Stimulated activated CD8-positive, alpha-beta memory T cell treated with anti-CD3 and anti-CD28 coated beads, Interleukin-7, amount 100 ng/mL, for 48 hours (primary cell): Measurements from ENCODE around the gene PLEKHM2.
"Not testable (repeated sequence)": the region's sequence is repeated elsewhere in the genome, so short reads cannot be mapped to it uniquely, and the experiment has no call there.

Experiments
- DNase-seq, 2 donors: peaks; one replicate each; pipeline ENCODE4 v3.0.0-alpha.2; 2020; ENCODE audit warnings: low read depth in 1 of 2; ENCODE audit errors: extremely low read depth in 1 of 2

Gene PLEKHM2

DNA sequence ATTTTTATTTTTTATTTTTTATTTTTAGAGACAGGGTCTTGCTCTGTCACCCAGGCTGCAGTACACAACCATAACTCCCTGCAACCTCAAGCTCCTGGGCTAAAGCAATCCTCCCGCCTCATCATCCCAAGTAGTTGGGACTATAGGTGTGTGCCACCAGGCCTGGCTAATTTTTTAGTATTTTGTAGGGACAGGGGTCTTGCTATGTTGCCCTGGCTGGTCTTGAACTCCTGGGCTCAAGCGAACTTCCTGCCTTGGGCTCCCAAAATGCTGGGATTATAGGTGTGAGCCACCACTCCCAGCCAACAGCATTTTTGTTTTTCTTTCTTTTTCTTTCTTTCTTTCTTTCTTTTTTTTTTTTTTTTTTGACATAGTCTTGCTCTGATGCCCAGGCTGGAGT is 14.1 kb downstream of the PLEKHM2 start:
- no peak for DNase-seq

DNA sequence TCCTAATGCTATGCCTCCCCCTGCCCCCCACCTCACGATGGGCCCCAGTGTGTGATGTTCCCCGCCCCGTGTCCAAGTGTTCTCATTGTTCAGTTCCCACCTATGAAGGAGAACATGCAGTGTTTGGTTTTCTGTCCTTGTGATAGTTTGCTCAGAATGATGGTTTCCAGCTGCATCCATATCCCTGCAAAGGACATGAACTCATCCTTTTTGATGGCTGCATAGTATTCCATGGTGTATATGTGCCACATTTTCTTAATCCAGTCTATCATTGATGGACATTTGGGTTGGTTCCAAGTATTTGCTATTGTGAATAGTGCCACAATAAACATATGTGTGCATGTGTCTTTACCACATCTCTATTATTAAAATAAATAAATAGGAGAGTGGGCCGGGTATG is 15.2 kb downstream of the PLEKHM2 start:
- DNase-seq = not testable (repeated sequence)

DNA sequence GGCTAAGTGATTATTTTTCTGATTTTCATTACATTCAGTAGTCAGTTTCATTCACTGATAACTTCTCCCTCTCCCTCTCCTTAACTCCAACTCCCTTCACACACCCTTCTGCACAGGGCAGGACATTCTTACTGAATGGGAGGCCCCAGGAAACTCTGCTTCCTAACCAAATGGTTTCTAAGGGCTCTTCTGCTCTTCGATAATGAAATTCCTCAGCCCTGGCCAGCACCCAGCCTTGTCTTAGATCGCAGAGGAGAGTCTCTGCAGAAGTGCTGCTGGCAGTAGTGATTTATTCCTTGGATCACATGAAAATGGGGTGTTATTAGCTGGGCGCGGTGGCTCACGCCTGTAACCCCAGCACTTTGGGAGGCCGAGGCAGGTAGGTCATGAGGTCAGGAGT is 16.4 kb downstream of the PLEKHM2 start:
- DNase-seq = no peak

DNA sequence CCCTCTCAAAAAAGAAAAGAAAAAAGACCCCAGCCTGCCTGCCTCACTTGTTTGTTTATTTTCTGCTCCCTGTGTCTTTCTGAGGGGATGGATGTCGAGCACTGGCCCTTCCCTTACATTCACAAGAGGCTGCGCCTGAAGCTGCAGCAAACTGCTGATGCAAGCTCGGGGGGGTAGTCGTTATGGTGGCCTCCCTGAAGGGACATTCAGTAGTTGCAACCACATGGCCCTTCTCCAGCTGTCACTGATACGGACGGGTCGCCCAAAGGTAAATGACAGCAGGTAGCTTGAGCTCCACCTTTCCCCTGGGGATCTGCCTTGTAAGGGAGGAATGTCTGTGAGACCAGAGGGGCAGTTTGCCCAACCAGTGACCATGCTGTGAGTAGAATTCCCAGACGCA is 17.7 kb downstream of the PLEKHM2 start:
- no peak for DNase-seq

DNA sequence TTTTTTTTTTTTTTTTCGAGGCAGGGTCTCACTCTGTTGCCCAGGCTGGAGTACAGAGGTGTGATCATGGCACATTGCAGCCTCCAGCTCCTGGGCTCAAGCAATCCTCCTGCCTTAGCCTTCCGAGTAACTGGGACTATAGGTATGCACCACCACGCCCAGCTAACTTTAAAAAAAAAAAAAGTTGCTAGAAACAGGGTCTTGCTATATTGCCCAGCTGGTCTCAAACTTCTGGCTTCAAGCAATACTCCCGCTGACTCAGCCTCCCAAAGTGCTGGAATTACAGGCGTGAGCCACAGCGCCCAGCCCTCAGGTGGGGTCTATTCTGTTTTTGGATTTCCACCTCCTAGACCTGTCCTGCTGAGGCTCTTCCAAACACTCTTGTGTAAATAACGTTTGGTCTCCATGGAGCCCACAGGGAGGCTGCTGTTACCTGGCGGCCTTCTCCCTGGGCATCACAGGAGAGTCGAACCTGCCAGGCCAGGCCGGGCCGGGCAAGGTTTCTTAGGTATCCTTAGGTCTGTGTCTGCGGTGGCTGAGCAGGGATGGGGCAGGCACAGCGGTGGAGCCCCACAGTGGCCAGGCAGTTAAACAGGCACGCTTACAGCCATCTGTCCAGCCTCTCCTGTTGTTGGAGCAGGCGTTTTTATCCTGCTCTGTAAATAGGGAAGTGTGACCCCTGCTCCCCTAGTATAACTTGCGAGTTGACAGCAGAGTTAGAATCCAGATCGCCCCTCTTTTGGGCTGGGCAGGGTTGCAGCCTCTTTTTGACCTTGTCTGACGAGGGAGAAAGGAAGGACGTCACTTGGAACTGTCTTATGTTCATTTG is 18.8 kb downstream of the PLEKHM2 start:
- DNase-seq = no peak

DNA sequence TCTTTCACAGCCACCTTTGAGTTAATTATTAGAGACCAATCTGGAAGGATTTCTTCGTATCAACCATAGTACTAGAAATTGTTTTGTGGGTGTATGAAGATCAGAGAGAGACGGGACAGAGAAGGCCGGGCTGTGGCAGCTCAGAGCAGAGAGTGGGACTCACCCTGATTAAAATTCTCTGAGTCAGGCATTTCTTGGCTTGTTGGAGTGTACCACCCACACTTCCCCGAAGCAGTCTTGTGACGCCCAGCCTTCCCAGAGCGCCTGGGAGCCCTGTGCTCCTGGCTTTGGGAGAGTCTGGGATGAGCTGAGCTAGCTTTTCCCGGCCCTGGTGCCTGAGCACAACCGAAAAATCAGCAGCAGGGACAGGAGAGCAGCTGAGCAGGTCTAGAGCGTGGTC is 19.4 kb downstream of the PLEKHM2 start:
- DNase-seq = no peak

DNA sequence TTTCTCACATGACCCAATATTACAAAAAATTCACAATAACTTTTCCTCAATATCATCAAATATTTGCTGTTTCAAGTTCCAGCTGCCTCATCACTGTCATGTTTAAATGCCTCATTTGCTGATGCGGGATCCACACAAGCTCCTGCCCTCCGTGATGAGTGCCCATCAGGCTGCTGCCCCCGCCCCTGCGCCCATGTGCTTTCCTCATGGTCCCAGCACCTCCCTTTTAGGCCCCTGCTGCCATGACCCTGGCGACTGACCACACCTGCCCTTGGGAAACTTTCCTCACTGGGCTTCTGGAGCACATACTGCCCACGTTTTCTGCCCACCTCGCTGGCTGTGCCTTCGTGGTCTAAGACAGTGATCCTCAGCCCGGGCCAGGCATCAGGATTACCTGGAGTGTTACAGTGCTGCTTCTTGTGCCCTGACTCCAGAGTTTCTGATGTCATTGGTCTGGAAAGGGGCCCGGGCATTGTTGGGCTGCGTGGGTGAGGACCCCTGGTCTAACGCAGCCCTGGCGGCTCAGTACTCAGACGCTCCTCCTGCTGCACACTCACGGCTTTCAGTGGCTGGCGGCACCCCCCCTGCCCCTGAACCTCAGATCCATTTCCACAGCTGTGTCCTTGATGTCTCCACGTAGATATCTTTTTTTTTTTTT is 20.5 kb downstream of the PLEKHM2 start:
- no peak for DNase-seq

DNA sequence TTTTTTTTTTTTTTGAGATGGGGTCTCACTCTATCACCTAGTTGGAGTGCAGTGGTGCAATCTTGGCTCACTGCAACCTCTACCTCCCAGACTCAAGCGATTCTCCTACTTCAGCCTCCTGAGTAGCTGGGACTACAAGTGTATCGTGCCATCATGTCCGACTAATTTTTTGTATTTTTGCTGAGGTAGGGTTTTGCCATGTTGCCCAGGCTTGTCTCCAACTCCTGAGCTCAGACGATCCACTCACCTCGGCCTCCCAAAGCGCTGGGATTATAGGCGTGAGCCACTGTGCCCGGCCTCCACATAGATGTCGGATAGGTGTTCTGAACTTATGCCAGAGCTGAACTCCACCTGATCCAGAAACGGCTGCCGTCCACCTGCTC is 21.1 kb downstream of the PLEKHM2 start:
- DNase-seq = no peak

DNA sequence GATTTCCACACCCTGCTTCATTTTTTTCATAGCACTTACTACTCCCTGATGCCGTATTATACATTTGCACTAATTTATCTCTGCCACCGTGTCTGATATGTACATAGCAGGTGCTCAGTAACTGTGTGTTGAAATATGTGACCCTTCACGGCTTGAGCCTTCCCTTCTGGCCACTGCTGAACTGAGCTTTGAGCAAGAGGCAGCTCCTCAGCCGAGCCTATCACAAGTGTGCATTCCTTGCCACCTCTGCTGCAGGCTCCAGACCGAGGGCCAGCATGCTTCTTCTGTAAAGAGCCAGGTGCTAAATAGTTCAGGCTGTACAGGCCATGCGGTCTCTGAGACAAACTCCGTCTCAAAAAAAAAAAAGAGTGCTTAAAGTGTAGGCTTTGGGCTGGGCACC is 22.6 kb downstream of the PLEKHM2 start:
- DNase-seq = no peak

DNA sequence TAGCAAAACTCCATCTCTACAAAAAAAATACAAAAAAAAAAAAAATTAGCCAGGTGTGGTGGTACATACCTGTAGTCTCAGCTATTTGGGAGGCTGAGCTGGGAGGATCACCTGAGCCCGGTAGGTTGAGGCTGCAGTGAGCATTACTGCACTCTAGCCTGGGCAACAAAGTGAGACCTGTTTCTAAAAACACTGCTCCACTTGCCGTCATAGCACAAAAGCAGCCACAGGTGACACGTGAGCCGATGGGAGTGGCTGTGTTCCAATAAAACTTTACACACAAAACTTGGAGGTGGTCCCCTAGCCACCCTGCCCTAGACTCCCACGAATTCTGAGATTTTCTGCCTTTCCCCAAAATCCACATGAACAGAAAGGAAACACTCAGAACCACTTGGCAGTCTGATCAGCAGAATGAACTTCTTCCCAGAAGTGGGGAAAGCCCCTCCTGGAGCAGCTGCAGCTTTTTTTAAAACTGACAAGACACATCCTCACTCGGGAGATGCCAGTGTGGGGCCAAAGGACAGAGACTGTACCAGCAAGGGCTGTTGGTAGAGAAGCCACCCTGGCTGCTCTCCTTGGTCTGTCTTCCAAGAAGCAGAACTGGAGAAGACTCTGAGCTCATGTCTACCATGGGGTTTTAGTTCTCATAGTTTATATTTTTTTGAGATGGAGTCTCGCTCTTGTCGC is 23.3 kb downstream of the PLEKHM2 start:
- DNase-seq = no peak

DNA sequence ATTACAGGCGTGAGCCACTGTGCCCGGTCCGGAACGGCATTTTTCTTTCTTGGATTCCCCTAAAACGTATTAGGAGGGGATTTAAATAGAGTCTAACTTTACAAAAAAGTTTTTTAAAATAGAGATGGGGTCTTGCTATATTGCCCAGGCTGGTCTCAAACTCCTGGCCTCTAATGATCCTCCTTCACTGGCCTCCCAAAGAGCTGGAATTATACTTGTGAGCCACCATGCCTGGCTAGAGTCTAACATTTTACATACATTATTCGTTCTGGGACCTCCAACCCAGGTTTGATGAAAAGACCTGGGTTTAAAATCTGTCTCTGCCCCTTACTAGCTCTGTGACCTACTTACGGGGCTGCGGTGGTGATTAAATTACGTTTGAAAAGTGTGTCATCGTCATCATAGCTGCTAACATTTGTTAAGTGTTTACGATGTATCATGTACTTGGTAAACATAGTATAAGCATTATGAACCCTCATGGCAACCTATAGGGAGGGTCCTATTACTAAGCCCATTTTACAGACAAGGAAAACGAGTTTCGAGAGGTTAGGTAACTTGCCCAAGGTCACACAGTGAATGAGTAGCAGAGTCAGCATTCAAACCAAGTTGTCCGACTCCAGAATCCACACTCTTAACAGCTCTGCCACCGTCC is 24.5 kb downstream of the PLEKHM2 start:
- DNase-seq = no peak

DNA sequence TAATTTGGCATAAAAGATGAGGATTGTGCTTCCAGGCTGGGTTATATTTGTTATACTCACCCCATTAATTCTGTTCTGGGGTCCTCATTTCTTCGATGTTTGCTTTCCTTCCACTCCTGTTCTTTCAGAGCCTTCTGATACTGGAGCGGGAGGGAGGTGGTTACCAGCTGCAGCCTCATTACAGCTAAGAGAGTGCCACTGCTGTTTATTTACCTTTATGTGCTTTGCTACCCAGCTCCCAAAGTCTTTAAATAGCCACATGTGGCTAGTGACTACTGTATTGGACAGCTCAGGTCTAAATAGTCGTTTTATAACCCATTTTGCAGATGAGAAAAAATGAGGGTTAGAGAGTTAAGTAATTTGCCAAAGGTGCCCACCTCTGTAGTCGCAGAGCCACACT is 25.1 kb downstream of the PLEKHM2 start:
- no peak for DNase-seq

DNA sequence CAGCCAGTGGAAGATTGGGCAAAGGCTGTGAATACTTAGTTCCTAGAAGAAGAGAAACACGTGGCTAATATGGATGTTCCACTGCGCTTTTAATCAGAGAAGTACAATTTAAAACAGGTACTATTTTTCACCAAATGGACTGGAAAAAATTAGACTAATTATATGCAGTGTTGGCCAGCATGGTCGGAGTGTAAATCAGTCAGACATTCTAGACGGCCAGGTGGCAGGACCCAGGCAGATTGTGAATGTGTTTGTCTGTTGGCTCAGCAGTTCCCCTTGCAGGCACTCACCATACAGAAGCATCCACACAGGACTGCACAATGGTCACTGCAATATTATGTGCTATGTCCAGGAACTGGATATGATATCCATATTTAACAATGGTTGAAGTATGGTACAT is 28.0 kb downstream of the PLEKHM2 start:
- DNase-seq = no peak

DNA sequence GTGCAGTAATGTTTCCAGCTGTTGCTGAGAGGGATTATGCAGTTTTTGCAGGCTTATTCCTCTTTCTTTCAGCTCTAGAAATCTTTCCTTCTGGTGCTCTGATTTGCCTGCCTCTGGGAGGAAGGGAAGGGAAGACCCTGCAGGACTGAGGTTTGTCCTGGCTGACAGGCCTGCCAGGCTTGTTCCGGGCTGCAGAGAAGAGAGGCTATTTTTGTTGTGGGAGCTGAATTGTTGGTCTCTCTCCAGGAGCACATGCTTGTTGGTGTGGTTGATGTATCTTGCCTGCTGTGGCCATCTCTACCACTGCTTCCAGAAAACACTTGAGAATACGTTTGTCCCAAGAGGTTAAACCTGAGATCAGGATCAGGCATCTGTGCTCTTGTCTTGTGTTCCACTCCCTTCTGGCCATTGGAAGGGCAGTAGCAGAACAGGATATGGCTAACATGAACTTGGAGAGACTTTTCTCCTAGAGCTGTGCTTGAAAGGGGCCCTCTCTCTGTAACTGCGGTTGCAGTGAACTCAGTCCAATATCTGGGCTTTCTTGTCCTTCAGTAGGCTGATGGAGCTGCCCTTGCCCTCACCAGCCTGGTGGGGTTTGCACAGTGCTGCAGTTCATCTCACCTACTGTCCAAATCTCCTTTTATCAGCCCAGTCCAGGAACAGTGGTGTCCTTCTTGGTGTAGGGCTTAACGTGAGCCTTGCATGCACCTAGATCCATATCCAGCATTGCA is 30.5 kb downstream of the PLEKHM2 start:
- DNase-seq = no peak

DNA sequence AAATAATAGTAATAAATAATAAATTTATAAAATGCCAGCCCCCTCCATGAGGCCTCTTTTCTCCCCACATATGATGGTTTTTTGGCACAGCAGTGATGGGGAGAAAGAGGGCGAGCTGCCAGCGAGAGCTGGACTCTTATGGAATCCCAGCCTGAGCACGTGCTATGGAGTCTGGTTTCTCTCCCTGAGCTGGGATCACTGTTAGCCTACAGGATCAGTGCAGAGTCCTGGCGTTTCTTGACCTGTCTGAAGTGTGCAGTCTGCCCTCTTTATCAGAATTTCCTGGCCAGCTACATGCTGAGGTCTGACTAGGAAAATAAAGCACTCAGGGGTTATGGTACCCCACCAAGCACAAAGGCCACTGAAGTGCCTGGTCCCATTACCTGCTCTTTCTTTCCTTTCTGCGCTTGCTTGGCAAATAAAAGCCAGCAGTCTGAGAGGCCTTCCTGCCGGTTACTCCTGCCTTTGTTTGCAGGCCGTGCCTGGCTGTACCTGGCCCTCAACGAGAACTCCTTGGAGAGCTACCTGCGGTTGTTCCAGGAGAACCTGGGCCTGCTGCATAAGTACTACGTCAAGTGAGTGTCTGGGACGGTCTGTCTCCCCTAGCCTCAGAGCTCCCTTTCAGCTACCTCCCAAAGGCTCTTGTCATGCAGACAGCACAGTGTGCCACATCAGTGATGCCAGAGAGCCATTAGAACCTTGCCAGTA is 33.5 kb downstream of the PLEKHM2 start:
- DNase-seq = no peak

DNA sequence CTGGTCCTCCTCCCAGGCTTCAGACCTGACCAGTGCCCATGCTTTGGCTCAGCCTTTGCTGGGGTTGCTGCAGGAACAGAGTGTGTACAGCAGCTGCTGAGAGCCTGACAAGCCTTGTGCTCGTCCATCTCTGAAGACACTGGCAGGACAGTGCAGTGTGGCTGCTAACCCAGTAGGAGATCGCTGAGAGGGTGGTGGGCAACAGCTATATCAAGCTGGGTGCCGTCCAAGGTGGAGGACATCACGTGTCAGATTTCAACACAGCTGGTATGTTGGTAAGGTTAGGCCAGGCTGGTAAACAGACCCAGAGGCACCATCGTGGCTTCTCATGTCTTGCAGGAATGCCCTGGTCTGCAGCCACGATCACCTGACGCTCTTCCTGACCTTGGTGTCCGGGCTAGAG is 34.1 kb downstream of the PLEKHM2 start:
- no peak for DNase-seq

DNA sequence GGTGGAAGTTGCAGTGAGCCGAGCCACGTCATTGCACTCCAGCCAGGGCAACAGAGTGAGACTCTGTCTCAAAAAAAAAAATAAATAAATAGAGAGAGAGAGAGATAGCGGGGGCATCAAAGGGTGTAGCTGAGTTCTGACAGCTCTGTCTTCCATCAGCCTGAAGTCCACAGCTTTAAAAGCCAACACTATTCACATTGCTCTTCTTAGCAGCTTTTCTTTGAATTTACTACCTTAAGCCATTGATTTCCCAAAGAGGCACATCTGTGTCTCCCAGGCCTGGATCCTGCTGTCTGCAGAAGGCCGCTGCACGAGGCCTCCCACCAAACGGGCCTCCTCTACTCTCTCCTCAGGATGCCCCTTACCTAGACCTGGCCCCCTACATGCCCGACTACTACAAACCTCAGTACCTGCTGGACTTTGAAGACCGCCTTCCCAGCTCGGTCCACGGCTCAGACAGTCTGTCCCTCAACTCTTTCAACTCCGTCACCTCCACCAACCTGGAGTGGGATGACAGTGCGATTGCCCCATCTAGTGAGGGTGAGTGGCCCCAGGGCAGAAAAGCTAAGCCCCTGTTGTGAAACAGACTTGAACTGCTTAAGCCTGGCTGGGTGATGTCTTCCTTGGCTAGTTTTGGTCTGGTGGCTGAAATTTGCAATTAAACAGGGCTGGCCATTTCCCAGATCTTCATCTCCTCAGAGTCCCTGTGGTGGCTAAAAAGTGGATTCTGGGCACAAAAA is 35.4 kb downstream of the PLEKHM2 start:
- no peak for DNase-seq

DNA sequence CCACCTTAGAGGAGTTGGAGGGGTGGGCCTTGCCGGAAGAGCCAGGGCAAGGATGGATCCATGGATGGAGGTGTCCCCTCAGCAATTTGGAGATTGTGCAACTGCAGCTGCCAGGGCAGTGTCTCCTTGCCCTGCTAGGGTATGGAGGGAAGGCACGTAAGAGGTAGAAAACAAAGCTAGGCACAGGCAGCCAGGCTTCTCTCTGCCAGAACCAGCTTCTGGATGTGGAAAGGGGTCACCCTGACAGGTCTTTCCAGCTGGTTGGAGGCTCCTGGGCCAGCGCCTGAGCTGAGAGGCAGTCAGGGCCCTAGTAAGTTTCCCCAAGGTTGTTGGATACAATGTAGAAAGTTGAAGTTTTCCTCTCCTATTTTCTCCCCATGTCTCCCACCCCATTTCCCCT is 36.7 kb downstream of the PLEKHM2 start:
- DNase-seq = no peak

DNA sequence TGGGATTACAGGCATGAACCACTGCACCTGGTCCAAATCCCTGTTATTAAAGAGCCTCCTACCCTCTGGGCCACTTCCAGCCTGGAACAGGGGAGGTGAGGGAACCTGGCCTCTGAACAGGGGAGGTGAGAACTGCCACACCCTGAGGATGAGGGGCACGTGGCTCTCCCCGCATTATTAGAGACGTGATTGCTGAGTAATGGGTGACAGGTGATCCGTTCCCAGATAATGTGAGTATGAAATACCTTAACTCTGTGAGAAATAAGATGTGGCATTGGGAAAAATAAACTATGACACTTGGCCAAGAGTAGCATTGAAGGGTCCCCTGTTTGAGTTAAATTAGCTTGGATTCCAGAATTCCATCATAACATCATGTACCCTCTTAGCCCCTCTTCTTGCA is 38.3 kb downstream of the PLEKHM2 start:
- no peak for DNase-seq
